Adrenal gland (tissue), 12 donors: ENCODE data around the gene RNF223. TPM values are rescaled to one million over a fixed set of nuclear protein-coding genes. Genes with fewer than 3 reads are reported as not detected.

ENCODE experiments used
- DNase-seq, 7 donors: peaks; one replicate each; pipeline ENCODE4 v3.0.0-alpha.2; 2019 to 2020
- H3K27ac ChIP-seq, 5 donors: fragments of 200-600 bp; sonication (generic) in 4 of 5; 1 replicate in 3 of 5; 2 replicates in 2 of 5; pipeline versions ENCODE4 v1.5.1 to v1.8.0; 2016 to 2020; ENCODE audit warnings: mild to moderate bottlenecking in 1 of 5
- H3K27me3 ChIP-seq: fragments of 200-600 bp; 2 replicates; pipeline ENCODE4 v1.8.0; 2021
- H3K36me3 ChIP-seq, 2 donors: fragments of 200-600 bp; replicated peaks in 1 of 2; 1 replicate in 1 of 2; 2 replicates in 1 of 2; pipeline versions ENCODE4 v1.5.1 to v1.8.0; 2018 to 2022
- H3K4me1 ChIP-seq, 2 donors: fragments of 200-600 bp; replicated peaks in 1 of 2; 1 replicate in 1 of 2; 2 replicates in 1 of 2; pipeline versions ENCODE4 v1.5.1 to v1.8.0; 2018 to 2021
- H3K4me3 ChIP-seq, 4 donors: fragments of 200-600 bp; sonication (generic) in 3 of 4; one replicate each; pipeline ENCODE4 v1.5.1; 2016 to 2018
- H3K9me3 ChIP-seq, 3 donors: fragments of 200-600 bp; sonication (generic) in 1 of 3; replicated peaks in 1 of 3; 1 replicate in 2 of 3; 2 replicates in 1 of 3; pipeline versions ENCODE4 v1.5.1 to v1.8.0; 2016 to 2021
- CTCF ChIP-seq, 6 experiments: fragments of 450-650 bp in 4 of 6; fragments of 200-600 bp in 2 of 6; sonication (generic) in 1 of 6; IDR thresholded peaks; 1 replicate in 5 of 6; 2 replicates in 1 of 6; pipeline versions ENCODE4 v1.5.1 to v1.8.0; 2016 to 2021; ENCODE audit warnings: antibody characterized with exemption in 6 of 6, mild to moderate bottlenecking in 2 of 6, moderate library complexity in 1 of 6
- POLR2A ChIP-seq, 2 donors: fragments of 450-650 bp; IDR thresholded peaks; one replicate each; pipeline ENCODE4 v1.6.1; 2017; ENCODE audit warnings: antibody characterized with exemption in 2 of 2, mild to moderate bottlenecking in 2 of 2, moderate library complexity in 1 of 2
- WGBS, 4 donors: extraction: QIAGEN DNeasy Blood & Tissue Kit in 2 of 4; methylation state at CpG; one replicate each; pipeline versions ENCODE4 v1.1.5 to v1.1.7; 2013 to 2017; 5-methylcytosine and 5-hydroxymethylcytosine counted together
- intact Hi-C, 2 donors: fragments of 100-400 bp; cut with DNase I; formaldehyde crosslinking; loops; one replicate each; pipeline versions ENCODE4 v1.14.1 to v1.15.0; 2022 to 2023
- polyA plus RNA-seq, 3 donors: library from polyadenylated mRNA; stranded (reverse); fragments of 200-250 nt in 2 of 3; fragments of 350-450 nt in 1 of 3; fragmentation: Illumina TruSeq in 1 of 3; extraction: RNeasy Lipid Tissue Mini Kit (QIAGEN cat#74804) in 1 of 3; gene quantifications; one replicate each; pipeline ENCODE4 v1.2.3, GENCODE V29; 2013 to 2014
- total RNA-seq, 9 donors: library from RNA; depleted of rRNA in 4 of 9; stranded (reverse); fragments of >200 nt in 4 of 9; fragments of 120-200 nt in 1 of 9; fragmentation: NEBNext Ultra II Directional in 1 of 9; extraction: Animal tissue kit (Norgen Biotek cat#: 25700) in 1 of 9; gene quantifications; one replicate each; pipeline versions ENCODE4 v1.1.0 to v1.2.4, GENCODE V29; 2013 to 2023
- donor health status: healthy with polysubstance abuse.
- donor health status: Bipolar disorder and iron deficiency.
- donor health status: DM: yes; HTN: yes; CAD: no.
- donor health status: DM: no; HTN: no; CAD: no.
- donor health status: DM: no; HTN: no; CAD: no.
- donor health status: DM: yes; HTN: yes; CAD: no.

Gene RNF223
- total and polyA plus RNA-seq, 12 donors: 0.03 TPM; not detected in 11

DNA sequence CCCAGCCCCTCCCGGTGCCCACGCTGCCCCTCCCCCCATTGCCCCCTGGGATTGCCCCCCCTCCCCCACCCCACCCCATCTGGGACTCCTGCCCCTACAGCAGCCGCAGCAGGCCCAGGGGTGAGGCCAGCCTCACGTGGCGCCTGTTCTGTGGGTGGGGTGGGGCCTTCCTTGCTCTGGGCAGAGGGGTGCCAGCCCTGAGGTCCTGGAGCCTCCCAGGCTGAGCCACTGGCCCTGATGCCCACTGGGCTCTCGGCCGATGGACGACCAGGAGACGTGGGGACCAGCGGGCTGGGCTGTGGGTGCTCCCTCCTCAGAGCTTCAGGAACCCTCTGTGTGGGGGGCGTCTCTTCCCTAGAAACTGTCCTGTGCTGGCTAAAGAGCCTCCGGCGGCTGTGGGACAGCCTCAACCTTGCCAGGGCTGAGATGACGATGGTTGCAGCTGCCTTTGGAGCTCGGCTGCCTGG, 47.5 kb upstream of the RNF223 start:
- Histone ChIP-seq H3K4me3 (no peak overlapping the region), H3K36me3 (no peaks in the 10 kb centered on the region), H3K27ac (no peak overlapping the region), H3K27me3 (no peaks in the 10 kb centered on the region), H3K4me1 (peaks cover 0 to 6% of the 10 kb centered on the region in 2 donors), H3K9me3 (no peaks in the 10 kb centered on the region)
- 0 to 44% (median 40%) methylated on average over 2 to 15 of the region's 15 CpGs; no CpG with 5 or more reads in 1 of the 4 donors for WGBS, 4 donors
- DNase-seq: peak in 1 of 7 donors; percentile 8
- intact Hi-C loops: loop anchor here in 1 of 2 donors (2.0 kb wide), 1 partner anchor 169 kb away; no protein-coding TSS in a partner anchor
- no peak for TF ChIP-seq CTCF (IDR thresholded peaks at IDR 0.05)
- TF ChIP-seq POLR2A (IDR thresholded peaks at IDR 0.05): no peak

DNA sequence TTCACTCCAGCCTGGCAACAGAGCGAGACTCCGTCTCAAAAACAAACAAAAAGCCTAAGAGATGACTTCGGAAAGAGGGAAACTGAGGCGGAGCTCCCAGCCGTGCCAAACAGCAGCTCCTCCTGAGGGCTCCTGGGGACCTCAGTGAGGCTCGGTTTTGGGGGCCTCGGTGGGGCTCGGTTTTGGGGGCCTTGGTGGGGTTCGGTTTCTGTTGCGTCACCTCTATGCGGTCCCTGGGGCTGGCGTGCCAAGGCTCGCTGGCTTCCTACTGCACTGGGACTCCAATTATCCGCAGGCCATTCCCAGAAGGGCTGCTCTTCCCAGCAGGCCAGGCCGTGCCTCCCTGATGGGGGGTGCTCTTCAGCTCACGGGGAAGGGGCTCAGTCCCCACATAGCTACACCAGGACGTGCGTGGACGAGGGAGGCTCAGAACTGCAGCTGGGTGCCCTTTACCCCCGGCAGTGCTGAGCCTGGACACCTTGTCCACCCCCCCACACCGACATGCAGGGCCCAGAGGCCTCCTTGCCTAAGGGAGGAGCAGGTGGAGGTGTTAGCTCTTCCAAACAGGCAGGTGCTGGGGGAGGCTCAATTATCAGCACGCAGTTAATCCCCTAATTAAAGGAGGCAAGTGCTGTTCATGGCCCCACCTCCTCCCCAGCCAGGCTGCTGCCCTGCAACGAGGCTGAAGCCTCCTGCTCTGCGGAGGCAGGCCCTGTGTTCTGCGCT, 46.9 kb upstream of the RNF223 start:
- no peaks in the 10 kb centered on the region for H3K36me3 ChIP-seq
- H3K4me1 ChIP-seq: peaks cover 0 to 6% of the 10 kb centered on the region in 2 donors
- no peak for TF ChIP-seq CTCF (IDR thresholded peaks at IDR 0.05)
- no peak for TF ChIP-seq POLR2A (IDR thresholded peaks at IDR 0.05)
- no peaks in the 10 kb centered on the region for H3K27me3 ChIP-seq
- DNase-seq: peak in 2 of 7 donors; percentile 10 to 17
- H3K27ac ChIP-seq: no peak overlapping the region
- H3K9me3 ChIP-seq: no peaks in the 10 kb centered on the region
- intact Hi-C loops: no loop called here
- 53 to 73% (median 69%) methylated on average over 13 to 25 of the region's 25 CpGs for WGBS, 4 donors
- no peak overlapping the region for H3K4me3 ChIP-seq

DNA sequence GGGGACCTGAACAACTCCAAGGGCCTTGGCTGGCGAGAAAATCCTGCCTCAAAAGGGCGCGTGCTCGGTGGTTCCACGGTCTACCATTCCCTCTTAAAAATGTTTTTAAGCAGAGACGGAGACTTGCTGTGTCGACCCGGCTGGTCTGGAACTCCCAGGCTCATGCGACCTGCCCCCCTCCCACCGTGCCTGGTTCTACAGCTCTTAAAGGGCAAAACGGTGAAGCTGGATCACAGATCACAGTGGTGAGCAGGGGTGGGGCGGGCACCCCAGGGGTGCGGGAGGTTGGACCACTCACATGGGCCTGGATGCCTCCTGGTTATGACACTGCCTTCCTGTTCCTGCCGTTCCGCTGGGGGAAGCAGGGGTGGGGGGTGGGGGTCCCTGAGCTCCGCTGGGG, 46.0 kb upstream of the RNF223 start:
- no peaks in the 10 kb centered on the region for H3K36me3 ChIP-seq
- peaks cover 2 to 6% of the 10 kb centered on the region in 2 donors for H3K4me1 ChIP-seq
- H3K27me3 ChIP-seq: no peaks in the 10 kb centered on the region
- H3K9me3 ChIP-seq: no peaks in the 10 kb centered on the region
- intact Hi-C loops: no loop called here
- DNase-seq: no peak
- TF ChIP-seq CTCF (IDR thresholded peaks at IDR 0.05) (no peak), POLR2A (IDR thresholded peaks at IDR 0.05) (no peak)
- WGBS, 4 donors: 61% methylated on average over 13 to 16 of the region's 16 CpGs
- H3K27ac ChIP-seq: no peak overlapping the region
- no peak overlapping the region for H3K4me3 ChIP-seq

GRCh38 chr1:1119272-1119890, 45.3 kb upstream of the RNF223 start:
- Histone ChIP-seq H3K4me3 (no peak overlapping the region), H3K36me3 (no peaks in the 10 kb centered on the region), H3K4me1 (peaks cover 5 to 6% of the 10 kb centered on the region in 2 donors), H3K9me3 (no peaks in the 10 kb centered on the region), H3K27ac (no peak overlapping the region), H3K27me3 (no peaks in the 10 kb centered on the region)
- no peak for DNase-seq
- WGBS, 4 donors: 63 to 77% (median 69%) methylated on average over 14 to 20 of the region's 20 CpGs
- intact Hi-C loops: no loop called here
- TF ChIP-seq POLR2A (IDR thresholded peaks at IDR 0.05) (no peak), CTCF (IDR thresholded peaks at IDR 0.05) (no peak)
